ENCODE results near the gene LAMC3.
A peak's percentile ranks its signal among the peaks of the same experiment; 100 is the strongest.

Gene LAMC3

GRCh38 chr9:131046581-131047202, 37.7 kb downstream of the LAMC3 start:
- TF ChIP-seq CTCF (IDR thresholded peaks at IDR 0.05; ENCODE audit: borderline replicate concordance, control extremely low read depth, extremely low read depth, insufficient read depth, missing control alignments): peak; percentile 92
- in situ Hi-C loops (cut with MboI; ENCODE audit: low sequenced_read_pairs, unreplicated experiment): no loop called here
- peak; percentile 90 for DNase-seq (ENCODE audit: low spot score)

- no peak for DNase-seq (ENCODE audit: low spot score)
- no peak for TF ChIP-seq CTCF (IDR thresholded peaks at IDR 0.05; ENCODE audit: borderline replicate concordance, control extremely low read depth, extremely low read depth, insufficient read depth, missing control alignments)
- in situ Hi-C loops (cut with MboI; ENCODE audit: low sequenced_read_pairs, unreplicated experiment): no loop called here
These were observed 39.4 kb downstream of the LAMC3 start for GRCh38 chr9:131048332-131048731.

GRCh38 chr9:131048820-131049219, 39.8 kb downstream of the LAMC3 start:
- TF ChIP-seq CTCF (IDR thresholded peaks at IDR 0.05; ENCODE audit: borderline replicate concordance, control extremely low read depth, extremely low read depth, insufficient read depth, missing control alignments): no peak
- in situ Hi-C loops (cut with MboI; ENCODE audit: low sequenced_read_pairs, unreplicated experiment): no loop called here
- no peak for DNase-seq (ENCODE audit: low spot score)

GRCh38 chr9:131049829-131050715, 41.1 kb downstream of the LAMC3 start:
- TF ChIP-seq CTCF (IDR thresholded peaks at IDR 0.05; ENCODE audit: borderline replicate concordance, control extremely low read depth, extremely low read depth, insufficient read depth, missing control alignments): no peak
- in situ Hi-C loops (cut with MboI; ENCODE audit: low sequenced_read_pairs, unreplicated experiment): no loop called here
- no peak for DNase-seq (ENCODE audit: low spot score)

- no peak for TF ChIP-seq CTCF (IDR thresholded peaks at IDR 0.05; ENCODE audit: borderline replicate concordance, control extremely low read depth, extremely low read depth, insufficient read depth, missing control alignments)
- in situ Hi-C loops (cut with MboI; ENCODE audit: low sequenced_read_pairs, unreplicated experiment): no loop called here
- no peak for DNase-seq (ENCODE audit: low spot score)
These were observed 41.9 kb downstream of the LAMC3 start for GRCh38 chr9:131050831-131051230.

GRCh38 chr9:131051592-131052517, 42.9 kb downstream of the LAMC3 start:
- in situ Hi-C loops (cut with MboI; ENCODE audit: low sequenced_read_pairs, unreplicated experiment): no loop called here
- no peak for TF ChIP-seq CTCF (IDR thresholded peaks at IDR 0.05; ENCODE audit: borderline replicate concordance, control extremely low read depth, extremely low read depth, insufficient read depth, missing control alignments)
- DNase-seq (ENCODE audit: low spot score): no peak
